Measurements from ENCODE around the gene CCR8. TPM values are rescaled to one million over a fixed set of nuclear protein-coding genes. Genes with fewer than 3 reads are reported as not detected.
"Not testable (repeated sequence)": the region's sequence is repeated elsewhere in the genome, so short reads cannot be mapped to it uniquely, and the experiment has no call there.

The CCR8 gene
- total RNA-seq, 1 experiment from 2014 or later = not detected

GRCh38 chr3:39321574-39321983, 7.9 kb upstream of the CCR8 start:
- not testable (repeated sequence) for H3K9me3 ChIP-seq (ENCODE audit: low read length); H4K20me1 ChIP-seq (ENCODE audit: insufficient read depth, low read depth, low read length); H3K27ac ChIP-seq (ENCODE audit: low read length); H2AFZ ChIP-seq (ENCODE audit: low read length); DNase-seq; H3K4me3 ChIP-seq (ENCODE audit: low read length); H3K79me2 ChIP-seq (ENCODE audit: low read length); H3K27me3 ChIP-seq (ENCODE audit: low read length); H3K4me1 ChIP-seq (ENCODE audit: low read length); H3K36me3 ChIP-seq (ENCODE audit: insufficient read depth, low read length); H3K9me2 ChIP-seq (replicated peaks; ENCODE audit: insufficient read depth, low read length); H3K9ac ChIP-seq (ENCODE audit: low read length); H3K4me2 ChIP-seq (ENCODE audit: low read depth, low read length, poor library complexity, severe bottlenecking)

- not testable (repeated sequence) for H3K4me3 ChIP-seq (ENCODE audit: low read length); H3K9me3 ChIP-seq (ENCODE audit: low read length); H3K36me3 ChIP-seq (ENCODE audit: insufficient read depth, low read length); H3K4me1 ChIP-seq (ENCODE audit: low read length); H3K27ac ChIP-seq (ENCODE audit: low read length); H3K9ac ChIP-seq (ENCODE audit: low read length); H2AFZ ChIP-seq (ENCODE audit: low read length); H4K20me1 ChIP-seq (ENCODE audit: insufficient read depth, low read depth, low read length); H3K79me2 ChIP-seq (ENCODE audit: low read length); H3K4me2 ChIP-seq (ENCODE audit: low read depth, low read length, poor library complexity, severe bottlenecking); DNase-seq; H3K9me2 ChIP-seq (replicated peaks; ENCODE audit: insufficient read depth, low read length); H3K27me3 ChIP-seq (ENCODE audit: low read length)
Measured at GRCh38 chr3:39322209-39322715, 7.2 kb upstream of the CCR8 start.

- no peak overlapping the region for H2AFZ ChIP-seq (ENCODE audit: low read length)
- H3K4me3 ChIP-seq (ENCODE audit: low read length) = no peak overlapping the region
- H3K36me3 ChIP-seq (ENCODE audit: insufficient read depth, low read length) = no peaks in the 10 kb centered on the region
- H3K9me2 ChIP-seq (replicated peaks; ENCODE audit: insufficient read depth, low read length) = no peaks in the 10 kb centered on the region; the same call in 1 of the 2 replicates
- no peaks in the 10 kb centered on the region for H4K20me1 ChIP-seq (ENCODE audit: insufficient read depth, low read depth, low read length)
- no peaks in the 10 kb centered on the region for H3K4me1 ChIP-seq (ENCODE audit: low read length)
- H3K27ac ChIP-seq (ENCODE audit: low read length) = no peak overlapping the region
- H3K9ac ChIP-seq (ENCODE audit: low read length) = no peak overlapping the region
- DNase-seq = no peak
- no peak overlapping the region for H3K4me2 ChIP-seq (ENCODE audit: low read depth, low read length, poor library complexity, severe bottlenecking)
- no peaks in the 10 kb centered on the region for H3K27me3 ChIP-seq (ENCODE audit: low read length)
- no peaks in the 10 kb centered on the region for H3K79me2 ChIP-seq (ENCODE audit: low read length)
- no peaks in the 10 kb centered on the region for H3K9me3 ChIP-seq (ENCODE audit: low read length)
Measured at GRCh38 chr3:39322936-39323335, 6.6 kb upstream of the CCR8 start.

- no peaks in the 10 kb centered on the region for H3K9me3 ChIP-seq (ENCODE audit: low read length)
- no peaks in the 10 kb centered on the region for H3K4me1 ChIP-seq (ENCODE audit: low read length)
- no peaks in the 10 kb centered on the region for H3K27me3 ChIP-seq (ENCODE audit: low read length)
- H2AFZ ChIP-seq (ENCODE audit: low read length) = no peak overlapping the region
- no peak overlapping the region for H3K27ac ChIP-seq (ENCODE audit: low read length)
- H3K4me3 ChIP-seq (ENCODE audit: low read length) = no peak overlapping the region
- no peaks in the 10 kb centered on the region for H4K20me1 ChIP-seq (ENCODE audit: insufficient read depth, low read depth, low read length)
- no peak overlapping the region for H3K9ac ChIP-seq (ENCODE audit: low read length)
- H3K36me3 ChIP-seq (ENCODE audit: insufficient read depth, low read length) = no peaks in the 10 kb centered on the region
- DNase-seq = no peak
- H3K9me2 ChIP-seq (replicated peaks; ENCODE audit: insufficient read depth, low read length) = no peaks in the 10 kb centered on the region; the same call in 1 of the 2 replicates
- H3K4me2 ChIP-seq (ENCODE audit: low read depth, low read length, poor library complexity, severe bottlenecking) = no peak overlapping the region
- H3K79me2 ChIP-seq (ENCODE audit: low read length) = no peaks in the 10 kb centered on the region
Measured at GRCh38 chr3:39323494-39323893, 6.0 kb upstream of the CCR8 start.

- no peak overlapping the region for H3K4me2 ChIP-seq (ENCODE audit: low read depth, low read length, poor library complexity, severe bottlenecking)
- H3K9me2 ChIP-seq (replicated peaks; ENCODE audit: insufficient read depth, low read length) = no peaks in the 10 kb centered on the region
- H3K4me3 ChIP-seq (ENCODE audit: low read length) = no peak overlapping the region
- no peak for DNase-seq
- no peaks in the 10 kb centered on the region for H3K79me2 ChIP-seq (ENCODE audit: low read length)
- no peaks in the 10 kb centered on the region for H3K9me3 ChIP-seq (ENCODE audit: low read length)
- H3K4me1 ChIP-seq (ENCODE audit: low read length) = no peaks in the 10 kb centered on the region
- H2AFZ ChIP-seq (ENCODE audit: low read length) = no peak overlapping the region
- H3K9ac ChIP-seq (ENCODE audit: low read length) = no peak overlapping the region
- no peaks in the 10 kb centered on the region for H3K27me3 ChIP-seq (ENCODE audit: low read length)
- no peaks in the 10 kb centered on the region for H4K20me1 ChIP-seq (ENCODE audit: insufficient read depth, low read depth, low read length)
- no peaks in the 10 kb centered on the region for H3K36me3 ChIP-seq (ENCODE audit: insufficient read depth, low read length)
- no peak overlapping the region for H3K27ac ChIP-seq (ENCODE audit: low read length)
Measured at GRCh38 chr3:39325236-39325635, 4.3 kb upstream of the CCR8 start.

GRCh38 chr3:39327053-39327745, 2.3 kb upstream of the CCR8 start:
- Histone ChIP-seq H3K4me2 (ENCODE audit: low read depth, low read length, poor library complexity, severe bottlenecking) (no peak overlapping the region), H3K36me3 (ENCODE audit: insufficient read depth, low read length) (no peaks in the 10 kb centered on the region), H3K4me3 (ENCODE audit: low read length) (no peak overlapping the region), H3K9ac (ENCODE audit: low read length) (no peak overlapping the region), H3K79me2 (ENCODE audit: low read length) (no peaks in the 10 kb centered on the region), H3K9me2 (replicated peaks; ENCODE audit: insufficient read depth, low read length) (no peaks in the 10 kb centered on the region), H3K4me1 (ENCODE audit: low read length) (no peaks in the 10 kb centered on the region), H3K27me3 (ENCODE audit: low read length) (no peaks in the 10 kb centered on the region), H2AFZ (ENCODE audit: low read length) (no peak overlapping the region), H3K9me3 (ENCODE audit: low read length) (no peaks in the 10 kb centered on the region), H4K20me1 (ENCODE audit: insufficient read depth, low read depth, low read length) (no peaks in the 10 kb centered on the region), H3K27ac (ENCODE audit: low read length) (no peak overlapping the region)
- DNase-seq = no peak

GRCh38 chr3:39327746-39328349, 1.7 kb upstream of the CCR8 start:
- H4K20me1 ChIP-seq (ENCODE audit: insufficient read depth, low read depth, low read length) = no peaks in the 10 kb centered on the region
- no peak overlapping the region for H3K9ac ChIP-seq (ENCODE audit: low read length)
- no peaks in the 10 kb centered on the region for H3K4me1 ChIP-seq (ENCODE audit: low read length)
- H3K36me3 ChIP-seq (ENCODE audit: insufficient read depth, low read length) = no peaks in the 10 kb centered on the region
- H3K4me2 ChIP-seq (ENCODE audit: low read depth, low read length, poor library complexity, severe bottlenecking) = no peak overlapping the region
- H3K9me2 ChIP-seq (replicated peaks; ENCODE audit: insufficient read depth, low read length) = no peaks in the 10 kb centered on the region
- H3K27me3 ChIP-seq (ENCODE audit: low read length) = no peaks in the 10 kb centered on the region
- H3K79me2 ChIP-seq (ENCODE audit: low read length) = no peaks in the 10 kb centered on the region
- no peak overlapping the region for H3K4me3 ChIP-seq (ENCODE audit: low read length)
- no peak for DNase-seq
- H3K27ac ChIP-seq (ENCODE audit: low read length) = no peak overlapping the region
- no peak overlapping the region for H2AFZ ChIP-seq (ENCODE audit: low read length)
- no peaks in the 10 kb centered on the region for H3K9me3 ChIP-seq (ENCODE audit: low read length)

- no peak overlapping the region for H3K4me3 ChIP-seq (ENCODE audit: low read length)
- no peaks in the 10 kb centered on the region for H3K9me2 ChIP-seq (replicated peaks; ENCODE audit: insufficient read depth, low read length)
- H3K36me3 ChIP-seq (ENCODE audit: insufficient read depth, low read length) = no peaks in the 10 kb centered on the region
- H3K9me3 ChIP-seq (ENCODE audit: low read length) = no peaks in the 10 kb centered on the region
- no peak overlapping the region for H3K9ac ChIP-seq (ENCODE audit: low read length)
- no peak overlapping the region for H2AFZ ChIP-seq (ENCODE audit: low read length)
- H4K20me1 ChIP-seq (ENCODE audit: insufficient read depth, low read depth, low read length) = no peaks in the 10 kb centered on the region
- no peaks in the 10 kb centered on the region for H3K79me2 ChIP-seq (ENCODE audit: low read length)
- H3K27me3 ChIP-seq (ENCODE audit: low read length) = no peaks in the 10 kb centered on the region
- H3K4me1 ChIP-seq (ENCODE audit: low read length) = no peaks in the 10 kb centered on the region
- DNase-seq = no peak
- H3K4me2 ChIP-seq (ENCODE audit: low read depth, low read length, poor library complexity, severe bottlenecking) = no peak overlapping the region
- H3K27ac ChIP-seq (ENCODE audit: low read length) = no peak overlapping the region
Measured at GRCh38 chr3:39330824-39331223, 1.3 kb downstream of the CCR8 start.
